Hepatocyte (in vitro differentiated cells): ENCODE results near the gene NOX4.

Experiments
- EZH2 ChIP-seq: fragments of 200-600 bp; sonication (generic); IDR thresholded peaks from 2 replicates; pipeline ENCODE4 v1.6.1; 2016; ENCODE audit warnings: antibody characterized with exemption, mild to moderate bottlenecking, borderline replicate concordance
- EZH2phosphoT487 ChIP-seq: fragments of 200-600 bp; sonication (generic); IDR thresholded peaks from one replicate; pipeline ENCODE4 v1.6.1; 2018; ENCODE audit warnings: antibody characterized with exemption, mild to moderate bottlenecking, low read depth, moderate library complexity; ENCODE audit not compliant: unreplicated experiment, severe bottlenecking
- TF ChIP-seq, protein P1 (sequence below): fragments of 200-600 bp; sonication (generic); IDR thresholded peaks from 2 replicates; pipeline ENCODE4 v1.5.1; 2016; ENCODE audit warnings: antibody characterized with exemption, mild to moderate bottlenecking; ENCODE audit not compliant: poor library complexity

DNA sequence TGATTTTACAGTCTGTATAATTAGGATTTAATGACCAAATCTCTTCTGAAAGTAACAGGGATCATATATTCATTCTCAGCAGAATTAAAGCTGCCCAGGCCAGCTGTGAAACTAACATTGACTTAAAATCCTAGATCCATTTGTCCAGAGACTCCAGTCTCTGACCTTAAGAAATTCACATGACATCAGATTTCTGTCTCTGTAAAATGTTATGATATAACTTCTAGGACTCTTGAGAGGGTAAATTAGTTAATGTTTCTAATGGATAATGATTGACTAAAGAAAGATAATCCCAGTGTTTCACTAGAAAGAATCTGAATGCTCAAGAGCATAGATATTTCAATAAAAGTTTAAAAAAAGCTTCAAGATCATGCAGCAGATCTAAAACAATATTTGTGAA, 6.3 kb downstream of the NOX4 start:
- no peak for TF ChIP-seq EZH2
- TF ChIP-seq, protein P1, sequence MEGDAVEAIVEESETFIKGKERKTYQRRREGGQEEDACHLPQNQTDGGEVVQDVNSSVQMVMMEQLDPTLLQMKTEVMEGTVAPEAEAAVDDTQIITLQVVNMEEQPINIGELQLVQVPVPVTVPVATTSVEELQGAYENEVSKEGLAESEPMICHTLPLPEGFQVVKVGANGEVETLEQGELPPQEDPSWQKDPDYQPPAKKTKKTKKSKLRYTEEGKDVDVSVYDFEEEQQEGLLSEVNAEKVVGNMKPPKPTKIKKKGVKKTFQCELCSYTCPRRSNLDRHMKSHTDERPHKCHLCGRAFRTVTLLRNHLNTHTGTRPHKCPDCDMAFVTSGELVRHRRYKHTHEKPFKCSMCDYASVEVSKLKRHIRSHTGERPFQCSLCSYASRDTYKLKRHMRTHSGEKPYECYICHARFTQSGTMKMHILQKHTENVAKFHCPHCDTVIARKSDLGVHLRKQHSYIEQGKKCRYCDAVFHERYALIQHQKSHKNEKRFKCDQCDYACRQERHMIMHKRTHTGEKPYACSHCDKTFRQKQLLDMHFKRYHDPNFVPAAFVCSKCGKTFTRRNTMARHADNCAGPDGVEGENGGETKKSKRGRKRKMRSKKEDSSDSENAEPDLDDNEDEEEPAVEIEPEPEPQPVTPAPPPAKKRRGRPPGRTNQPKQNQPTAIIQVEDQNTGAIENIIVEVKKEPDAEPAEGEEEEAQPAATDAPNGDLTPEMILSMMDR, result no peak
- no peak for TF ChIP-seq EZH2phosphoT487
